ENCODE data around the gene MAP4K1. TPM values are rescaled to one million over a fixed set of nuclear protein-coding genes. Genes with fewer than 3 reads are reported as not detected.

MAP4K1 gene
- total RNA-seq, 4 donors from 2014 or later: 0.31 to 0.97 (median 0.78) TPM; not detected in 1

- H3K27me3 ChIP-seq: no peaks in the 10 kb centered on the region
- ATAC-seq: no peak
- no peak overlapping the region for H3K4me3 ChIP-seq
- TF ChIP-seq POLR2A (IDR thresholded peaks at IDR 0.05) (no peak), CTCF (IDR thresholded peaks at IDR 0.05 in 4 of 5, conservative IDR thresholded peaks at IDR 0.05 in 1 of 5) (no peak)
- no peak for DNase-seq
- no peak overlapping the region for H3K27ac ChIP-seq
- H3K36me3 ChIP-seq: no peaks in the 10 kb centered on the region
- intact Hi-C loops (cut with DNase I; ENCODE audit: low total_unique reads): loop anchor here (10.0 kb wide), 1 partner anchor 55 kb away; no protein-coding TSS in a partner anchor
- in situ Hi-C loops (cut with MboI; ENCODE audit: low sequenced_read_pairs in 4 of 4): no loop called here
- peaks cover 0 to 4% of the 10 kb centered on the region in 2 donors for H3K4me1 ChIP-seq
- H3K9me3 ChIP-seq: no peaks in the 10 kb centered on the region
Measured at GRCh38 chr19:38599722-38600121, 18.0 kb downstream of the MAP4K1 start.

DNA sequence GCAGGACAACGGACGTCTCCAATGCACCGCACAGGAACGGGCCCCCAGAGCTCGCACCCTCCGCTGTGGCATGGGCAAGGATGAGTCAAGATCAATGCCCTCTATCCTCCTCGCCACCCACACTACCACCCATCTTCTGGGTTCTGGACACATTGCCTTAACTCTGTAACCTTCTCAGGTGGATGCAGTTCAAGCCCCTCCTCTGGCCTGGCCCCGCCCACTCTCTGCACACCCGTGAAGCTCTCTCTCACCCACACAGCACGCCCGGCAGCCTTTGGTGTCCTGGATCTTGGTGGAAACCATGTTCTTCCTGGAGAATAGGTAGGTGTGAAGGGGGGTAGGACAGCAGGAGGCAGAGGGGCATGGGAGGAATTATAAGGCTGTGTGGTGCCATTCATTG, 20.7 kb downstream of the MAP4K1 start:
- Histone ChIP-seq H3K27me3 (no peaks in the 10 kb centered on the region), H3K4me1 (peaks cover 0 to 4% of the 10 kb centered on the region in 2 donors), H3K36me3 (no peaks in the 10 kb centered on the region), H3K9me3 (no peaks in the 10 kb centered on the region), H3K27ac (no peak overlapping the region), H3K4me3 (no peak overlapping the region)
- intact Hi-C loops (cut with DNase I; ENCODE audit: low total_unique reads) (loop anchor here (10.0 kb wide), 1 partner anchor 52 kb away; no protein-coding TSS in a partner anchor), in situ Hi-C loops (cut with MboI; ENCODE audit: low sequenced_read_pairs in 4 of 4) (no loop called here)
- DNase-seq: no peak
- ATAC-seq: no peak
- TF ChIP-seq CTCF (IDR thresholded peaks at IDR 0.05 in 4 of 5, conservative IDR thresholded peaks at IDR 0.05 in 1 of 5): no peak
- no peak for TF ChIP-seq POLR2A (IDR thresholded peaks at IDR 0.05)

- TF ChIP-seq CTCF (IDR thresholded peaks at IDR 0.05 in 4 of 5, conservative IDR thresholded peaks at IDR 0.05 in 1 of 5) (no peak), POLR2A (IDR thresholded peaks at IDR 0.05) (peak in 1 of 2 donors; percentile 14)
- H3K36me3 ChIP-seq: peaks cover 0 to 4% of the 10 kb centered on the region in 2 donors
- peaks cover 0 to 4% of the 10 kb centered on the region in 2 donors for H3K4me1 ChIP-seq
- in situ Hi-C loops (cut with MboI; ENCODE audit: low sequenced_read_pairs in 4 of 4) (no loop called here), intact Hi-C loops (cut with DNase I; ENCODE audit: low total_unique reads) (loop anchor here (10.0 kb wide), 1 partner anchor 52 kb away; no protein-coding TSS in a partner anchor)
- DNase-seq: peak; percentile 62 to 83
- peak overlapping the region in 3 of 4 donors; percentile 9 to 56 (median 16) for H3K4me3 ChIP-seq
- ATAC-seq: peak; percentile 78 to 84
- H3K27ac ChIP-seq: peak overlapping the region in 3 of 4 donors; percentile 35 to 59 (median 52)
- no peaks in the 10 kb centered on the region for H3K9me3 ChIP-seq
- H3K27me3 ChIP-seq: no peaks in the 10 kb centered on the region
Measured at GRCh38 chr19:38596057-38596981, 21.4 kb downstream of the MAP4K1 start.

GRCh38 chr19:38592940-38593339, 24.8 kb downstream of the MAP4K1 start:
- no peaks in the 10 kb centered on the region for H3K9me3 ChIP-seq
- peaks cover 0 to 4% of the 10 kb centered on the region in 2 donors for H3K4me1 ChIP-seq
- in situ Hi-C loops (cut with MboI; ENCODE audit: low sequenced_read_pairs in 4 of 4) (no loop called here), intact Hi-C loops (cut with DNase I; ENCODE audit: low total_unique reads) (loop anchor here (10.0 kb wide), 1 partner anchor 48 kb away; no protein-coding TSS in a partner anchor)
- no peak for DNase-seq
- no peak for TF ChIP-seq POLR2A (IDR thresholded peaks at IDR 0.05)
- no peak for TF ChIP-seq CTCF (IDR thresholded peaks at IDR 0.05 in 4 of 5, conservative IDR thresholded peaks at IDR 0.05 in 1 of 5)
- H3K4me3 ChIP-seq: no peak overlapping the region
- H3K36me3 ChIP-seq: peaks cover 0 to 33% of the 10 kb centered on the region in 2 donors
- H3K27me3 ChIP-seq: no peaks in the 10 kb centered on the region
- no peak overlapping the region for H3K27ac ChIP-seq
- ATAC-seq: no peak

Data from gastrocnemius medialis (tissue), 4 donors.